NT2/D1 (cell line): ENCODE results near the gene PLEKHA6.

Experiments
- SUZ12 ChIP-seq: IDR thresholded peaks from 2 replicates; pipeline ENCODE4 v1.6.1; 2011; ENCODE audit not compliant: insufficient read length, insufficient read depth; ENCODE audit errors: extremely low read depth
- YY1 ChIP-seq: IDR thresholded peaks from 2 replicates; pipeline ENCODE4 v1.6.1; 2011; ENCODE audit not compliant: insufficient read length, insufficient read depth

GRCh38 chr1:204363335-204364114, 3.8 kb upstream of the PLEKHA6 start:
- no peak for TF ChIP-seq SUZ12
- TF ChIP-seq YY1: no peak
